WTC11 (cell line): ENCODE data around the gene NFIX.

Source experiments
- CBFB ChIP-seq: sonication (generic); formaldehyde crosslinking; IDR thresholded peaks from 2 replicates; pipeline ENCODE4 v1.8.1; 2022; ENCODE audit warnings: mild to moderate bottlenecking, low read depth, missing genetic modification reagents
- CREM ChIP-seq: sonication (generic); formaldehyde crosslinking; IDR thresholded peaks from 2 replicates; pipeline ENCODE4 v1.8.1; 2022; ENCODE audit warnings: mild to moderate bottlenecking, missing genetic modification reagents, moderate library complexity
- CTCF ChIP-seq: fragments of 200-600 bp; IDR thresholded peaks from 2 replicates; pipeline ENCODE4 v1.8.0; 2022; ENCODE audit warnings: antibody characterized with exemption
- FOXP1 ChIP-seq: sonication (generic); formaldehyde crosslinking; IDR thresholded peaks from 2 replicates; pipeline ENCODE4 v1.8.0; 2022; ENCODE audit warnings: missing genetic modification reagents, mild to moderate bottlenecking, moderate library complexity, borderline replicate concordance
- HMGXB4 ChIP-seq: sonication (generic); formaldehyde crosslinking; IDR thresholded peaks from 2 replicates; pipeline ENCODE4 v1.8.1; 2023; ENCODE audit warnings: mild to moderate bottlenecking, moderate library complexity, missing genetic modification reagents
- IRF2 ChIP-seq: sonication (generic); formaldehyde crosslinking; IDR thresholded peaks from 2 replicates; pipeline ENCODE4 v1.8.0; 2022; ENCODE audit warnings: low read depth, missing genetic modification reagents, borderline replicate concordance
- MXD4 ChIP-seq: fragments of 250-450 bp; sonication (Bioruptor Pico); IDR thresholded peaks from 2 replicates; pipeline ENCODE4 v1.8.0; 2021; ENCODE audit warnings: mild to moderate bottlenecking, moderate library complexity, borderline replicate concordance
- STAT6 ChIP-seq: sonication (generic); formaldehyde crosslinking; conservative IDR thresholded peaks from 2 replicates; pipeline ENCODE4 v1.8.1; 2023; ENCODE audit warnings: mild to moderate bottlenecking, low read depth, missing genetic modification reagents, moderate library complexity
- ZNF138 ChIP-seq: sonication (generic); formaldehyde crosslinking; conservative IDR thresholded peaks from 2 replicates; pipeline ENCODE4 v1.8.1; 2022; ENCODE audit warnings: mild to moderate bottlenecking, moderate library complexity, missing genetic modification reagents

GRCh38 chr19:13083627-13084026 lies 88.4 kb downstream of the NFIX start:
- no peak for TF ChIP-seq CBFB
- TF ChIP-seq FOXP1, result no peak
- no peak for TF ChIP-seq HMGXB4 (CRISPR knock-in tag)
- TF ChIP-seq CTCF, result no peak
- no peak for TF ChIP-seq STAT6 (CRISPR knock-in tag)
- TF ChIP-seq CREM (CRISPR knock-in tag), result no peak
- TF ChIP-seq ZNF138 (CRISPR knock-in tag), result no peak
- TF ChIP-seq MXD4, result no peak
- no peak for TF ChIP-seq IRF2 (CRISPR knock-in tag)
